ENCODE results near the gene ZNF783. TPM values are rescaled to one million over a fixed set of nuclear protein-coding genes. Genes with fewer than 3 reads are reported as not detected.

Gene ZNF783
- total and polyA plus RNA-seq, 9 of the 15 experiments (the other 6 are each of a cell fraction or from before 2014, with no cell fraction given): 0.66 to 11.2 (median 5.4) TPM

GRCh38 chr7:149284850-149285585 is 23.0 kb downstream of the ZNF783 start (continued):
- TF ChIP-seq ZNF507 (tag; conservative IDR thresholded peaks at IDR 0.05): no peak
- TF ChIP-seq TBP (optimal IDR thresholded peaks at IDR 0.05; ENCODE audit: low read depth, low read length): peak; percentile 24
- TF ChIP-seq FOXA3 (CRISPR knock-in tag; conservative IDR thresholded peaks at IDR 0.05 in 1 of 2, IDR thresholded peaks at IDR 0.05 in 1 of 2): no peak
- no peak for TF ChIP-seq PML (IDR thresholded peaks at IDR 0.05; ENCODE audit: low read length)
- no peak for TF ChIP-seq VEZF1 (CRISPR knock-in tag; IDR thresholded peaks at IDR 0.05)
- TF ChIP-seq NFXL1 (CRISPR knock-in tag; IDR thresholded peaks at IDR 0.05): no peak
- no peak for TF ChIP-seq ZSCAN32 (CRISPR knock-in tag; IDR thresholded peaks at IDR 0.05)
- no peak for TF ChIP-seq PHB (CRISPR knock-in tag; IDR thresholded peaks at IDR 0.05)
- TF ChIP-seq NONO (IDR thresholded peaks at IDR 0.05; ENCODE audit: low read depth in 2 of 2, low read length in 1 of 2): 0 out of 4 replicates have a peak, but pooled peaks of 1 of the 2 experiments have one; percentile 20
- TF ChIP-seq SRSF3 (IDR thresholded peaks at IDR 0.05; ENCODE audit: insufficient read depth, low read length): no peak
- TF ChIP-seq, protein P1, sequence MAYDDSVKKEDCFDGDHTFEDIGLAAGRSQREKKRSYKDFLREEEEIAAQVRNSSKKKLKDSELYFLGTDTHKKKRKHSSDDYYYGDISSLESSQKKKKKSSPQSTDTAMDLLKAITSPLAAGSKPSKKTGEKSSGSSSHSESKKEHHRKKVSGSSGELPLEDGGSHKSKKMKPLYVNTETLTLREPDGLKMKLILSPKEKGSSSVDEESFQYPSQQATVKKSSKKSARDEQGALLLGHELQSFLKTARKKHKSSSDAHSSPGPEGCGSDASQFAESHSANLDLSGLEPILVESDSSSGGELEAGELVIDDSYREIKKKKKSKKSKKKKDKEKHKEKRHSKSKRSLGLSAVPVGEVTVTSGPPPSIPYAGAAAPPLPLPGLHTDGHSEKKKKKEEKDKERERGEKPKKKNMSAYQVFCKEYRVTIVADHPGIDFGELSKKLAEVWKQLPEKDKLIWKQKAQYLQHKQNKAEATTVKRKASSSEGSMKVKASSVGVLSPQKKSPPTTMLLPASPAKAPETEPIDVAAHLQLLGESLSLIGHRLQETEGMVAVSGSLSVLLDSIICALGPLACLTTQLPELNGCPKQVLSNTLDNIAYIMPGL (CRISPR knock-in tag; IDR thresholded peaks at IDR 0.05): no peak
- TF ChIP-seq MIER1 (IDR thresholded peaks at IDR 0.05; ENCODE audit: low read depth): no peak
- TF ChIP-seq BCL6 (CRISPR knock-in tag; IDR thresholded peaks at IDR 0.05): no peak
- TF ChIP-seq ZBTB40 (IDR thresholded peaks at IDR 0.05): peak; percentile 46; the same call in 1 of the 2 replicates
- TF ChIP-seq ZBTB40 (CRISPR knock-in tag; IDR thresholded peaks at IDR 0.05): no peak
- TF ChIP-seq EP400 (IDR thresholded peaks at IDR 0.05): no peak
- TF ChIP-seq ELF1 (tag; IDR thresholded peaks at IDR 0.05): no peak
